HepG2 (cell line): ENCODE results near the gene WNT7B. TPM values are rescaled to one million over a fixed set of nuclear protein-coding genes. Genes with fewer than 3 reads are reported as not detected.

ENCODE experiments used
- GATAD2A ChIP-seq: IDR thresholded peaks from 2 replicates; pipeline ENCODE4 v1.6.1; 2016
- HNRNPLL ChIP-seq: fragments of 200-400 bp; formaldehyde crosslinking; IDR thresholded peaks from 2 replicates; pipeline ENCODE4 v1.6.1; 2017; ENCODE audit warnings: mild to moderate bottlenecking, low read depth, low read length; ENCODE audit not compliant: poor library complexity, severe bottlenecking
- HOXD1 ChIP-seq: sonication (generic); formaldehyde crosslinking; IDR thresholded peaks from 2 replicates; pipeline ENCODE4 v1.5.0; 2020; ENCODE audit warnings: missing genetic modification reagents
- KDM3A ChIP-seq: IDR thresholded peaks from 2 replicates; pipeline ENCODE4 v1.6.1; 2018; ENCODE audit warnings: low read depth, missing compliant biosample characterization
- MXI1 ChIP-seq: IDR thresholded peaks from 3 replicates; pipeline ENCODE4 v1.6.1; 2012; ENCODE audit warnings: low read depth, low read length, inconsistent platforms, borderline replicate concordance
- NCOA2 ChIP-seq: sonication (generic); formaldehyde crosslinking; IDR thresholded peaks from 2 replicates; pipeline ENCODE4 v1.8.0; 2022; ENCODE audit warnings: inconsistent platforms
- NR2F1 ChIP-seq, 2 experiments: fragments of 450-650 bp in 1 of 2; formaldehyde crosslinking in 1 of 2; IDR thresholded peaks; 2 replicates each; pipeline versions ENCODE4 v1.5.0 to v1.6.1; 2016 to 2020; ENCODE audit warnings: mild to moderate bottlenecking in 1 of 2, missing compliant biosample characterization in 1 of 2, missing genetic modification reagents in 1 of 2, moderate library complexity in 1 of 2
- PHF8 ChIP-seq: sonication (generic); formaldehyde crosslinking; IDR thresholded peaks from 2 replicates; pipeline ENCODE4 v1.5.0; 2020; ENCODE audit warnings: missing genetic modification reagents
- SAP130 ChIP-seq: IDR thresholded peaks from 2 replicates; pipeline ENCODE4 v1.6.1; 2016; ENCODE audit warnings: low read depth
- SKI ChIP-seq: fragments of 450-650 bp; IDR thresholded peaks from one replicate; pipeline ENCODE4 v1.6.1; 2018; ENCODE audit warnings: mild to moderate bottlenecking; ENCODE audit not compliant: partially characterized antibody
- TCF7 ChIP-seq: sonication (generic); IDR thresholded peaks from 2 replicates; pipeline ENCODE4 v1.6.1; 2016; ENCODE audit warnings: antibody characterized with exemption, low read depth
- ZNF713 ChIP-seq: sonication (generic); formaldehyde crosslinking; IDR thresholded peaks from 2 replicates; pipeline ENCODE4 v1.4.0; 2020; ENCODE audit warnings: mild to moderate bottlenecking, missing genetic modification reagents
- ZNF782 ChIP-seq: sonication (generic); formaldehyde crosslinking; IDR thresholded peaks from 2 replicates; pipeline ENCODE4 v1.4.0; 2020; ENCODE audit warnings: missing genetic modification reagents, mild to moderate bottlenecking, borderline replicate concordance
- ZNF850 ChIP-seq: sonication (generic); formaldehyde crosslinking; conservative IDR thresholded peaks from 2 replicates; pipeline ENCODE4 v1.9.0; 2021; ENCODE audit warnings: mild to moderate bottlenecking, missing genetic modification reagents
- polyA plus RNA-seq, 8 experiments: library from polyadenylated mRNA; depleted of rRNA in 3 of 8; stranded (reverse) in 7 of 8; unstranded in 1 of 8; fragments of >200 nt; fragmentation: Illumina TruSeq in 4 of 8; extraction: Trizol in 4 of 8; gene quantifications; 2 replicates each; pipeline versions ENCODE4 v1.2.1 to v1.2.3, GENCODE V29; 2011 to 2016; ENCODE audit warnings: low read depth in 4 of 8, missing spikeins in 1 of 8, mixed read lengths in 1 of 8; ENCODE audit not compliant: insufficient read depth in 1 of 8
- total RNA-seq, 5 experiments: library from RNA; depleted of rRNA; stranded (reverse); fragments of >200 nt; fragmentation: Illumina TruSeq; extraction: Trizol; gene quantifications; 2 replicates each; pipeline ENCODE4 v1.2.3, GENCODE V29; 2016; ENCODE audit warnings: low read depth in 1 of 5
- TF ChIP-seq, protein P1 (sequence below): sonication (generic); formaldehyde crosslinking; IDR thresholded peaks from 2 replicates; pipeline ENCODE4 v1.8.0; 2022; ENCODE audit warnings: mild to moderate bottlenecking, missing genetic modification reagents
- TF ChIP-seq, protein P2 (sequence below): sonication (generic); formaldehyde crosslinking; IDR thresholded peaks from 2 replicates; pipeline ENCODE4 v1.5.1; 2020; ENCODE audit warnings: mild to moderate bottlenecking, missing genetic modification reagents, borderline replicate concordance
- TF ChIP-seq, protein P3 (sequence below): sonication (generic); formaldehyde crosslinking; IDR thresholded peaks from 2 replicates; pipeline ENCODE4 v1.8.1; 2022; ENCODE audit warnings: mild to moderate bottlenecking, missing genetic modification reagents
- TF ChIP-seq, protein P4 (sequence below): sonication (generic); formaldehyde crosslinking; IDR thresholded peaks from 2 replicates; pipeline ENCODE4 v1.4.0; 2020; ENCODE audit warnings: missing genetic modification reagents, borderline replicate concordance
- TF ChIP-seq, protein P5 (sequence below): sonication (generic); formaldehyde crosslinking; IDR thresholded peaks from 2 replicates; pipeline ENCODE4 v1.8.1; 2023; ENCODE audit warnings: mild to moderate bottlenecking, missing genetic modification reagents
- TF ChIP-seq, protein P6 (sequence below): sonication (generic); formaldehyde crosslinking; IDR thresholded peaks from 2 replicates; pipeline ENCODE4 v1.4.0; 2020; ENCODE audit warnings: missing genetic modification reagents

WNT7B gene
- total and polyA plus RNA-seq, 2 of the 13 experiments (the other 11 are each of a cell fraction or from before 2014, with no cell fraction given): 0.09 TPM; not detected in 1

DNA sequence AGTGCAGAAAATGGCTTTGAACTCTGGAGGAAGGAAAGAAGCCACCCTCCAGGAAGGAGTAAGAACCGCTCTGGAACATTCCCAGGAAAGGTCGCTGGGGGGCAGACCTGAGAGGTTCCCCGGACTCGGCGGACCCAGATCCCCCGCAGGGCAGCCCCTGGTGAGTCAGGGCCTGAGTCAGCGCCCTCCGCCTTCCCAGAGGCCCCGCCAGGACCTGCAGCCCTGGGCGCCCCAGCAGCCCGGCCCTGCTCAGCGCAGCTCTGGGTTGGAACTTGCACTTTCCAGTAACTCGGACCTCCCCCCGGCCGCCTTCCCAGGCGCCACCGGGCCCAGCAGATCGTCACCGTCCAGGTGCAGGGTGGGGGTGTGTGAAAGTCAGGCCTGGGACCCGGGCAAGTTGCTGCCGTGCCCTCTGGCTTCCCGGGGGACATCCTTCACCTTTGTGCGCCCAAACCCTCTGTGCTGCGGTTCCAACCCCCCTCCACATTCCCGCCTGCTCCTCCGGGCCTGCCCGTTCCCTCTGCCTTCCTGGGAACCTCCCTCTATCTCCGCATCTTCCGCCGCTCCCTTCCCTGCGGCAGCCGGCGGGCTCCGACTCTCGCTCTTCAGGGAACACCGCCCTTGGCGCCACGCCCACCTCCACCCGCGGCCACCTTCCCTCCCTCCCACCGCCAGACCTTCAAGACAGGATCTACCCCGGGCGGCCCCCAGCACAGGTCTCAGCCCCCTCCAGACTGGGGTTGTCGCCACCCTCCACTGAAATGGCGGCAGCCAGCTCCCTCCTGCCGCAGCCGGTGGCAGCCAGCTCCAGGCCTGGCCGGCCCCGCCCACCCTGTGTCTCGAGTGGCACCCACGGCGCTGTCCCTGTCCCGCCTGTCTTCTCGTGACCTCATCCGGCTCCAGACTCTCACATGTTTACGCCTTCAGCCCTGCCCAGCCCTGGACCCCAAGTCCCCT is 36.8 kb upstream of the WNT7B start (continued):
- TF ChIP-seq MXI1: peak; percentile 48; the same call in 2 of the 3 replicates
- TF ChIP-seq NR2F1 (CRISPR knock-in tag; IDR thresholded peaks at IDR 0.05): 0 out of 4 replicates have a peak, but pooled peaks have one; percentile 5 to 49
- peak; percentile 37; the same call in 1 of the 2 replicates for TF ChIP-seq HOXD1
- peak; percentile 64 for TF ChIP-seq SKI
- TF ChIP-seq, protein P1, sequence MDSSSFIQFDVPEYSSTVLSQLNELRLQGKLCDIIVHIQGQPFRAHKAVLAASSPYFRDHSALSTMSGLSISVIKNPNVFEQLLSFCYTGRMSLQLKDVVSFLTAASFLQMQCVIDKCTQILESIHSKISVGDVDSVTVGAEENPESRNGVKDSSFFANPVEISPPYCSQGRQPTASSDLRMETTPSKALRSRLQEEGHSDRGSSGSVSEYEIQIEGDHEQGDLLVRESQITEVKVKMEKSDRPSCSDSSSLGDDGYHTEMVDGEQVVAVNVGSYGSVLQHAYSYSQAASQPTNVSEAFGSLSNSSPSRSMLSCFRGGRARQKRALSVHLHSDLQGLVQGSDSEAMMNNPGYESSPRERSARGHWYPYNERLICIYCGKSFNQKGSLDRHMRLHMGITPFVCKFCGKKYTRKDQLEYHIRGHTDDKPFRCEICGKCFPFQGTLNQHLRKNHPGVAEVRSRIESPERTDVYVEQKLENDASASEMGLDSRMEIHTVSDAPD (CRISPR knock-in tag): no peak
- TF ChIP-seq, protein P2, sequence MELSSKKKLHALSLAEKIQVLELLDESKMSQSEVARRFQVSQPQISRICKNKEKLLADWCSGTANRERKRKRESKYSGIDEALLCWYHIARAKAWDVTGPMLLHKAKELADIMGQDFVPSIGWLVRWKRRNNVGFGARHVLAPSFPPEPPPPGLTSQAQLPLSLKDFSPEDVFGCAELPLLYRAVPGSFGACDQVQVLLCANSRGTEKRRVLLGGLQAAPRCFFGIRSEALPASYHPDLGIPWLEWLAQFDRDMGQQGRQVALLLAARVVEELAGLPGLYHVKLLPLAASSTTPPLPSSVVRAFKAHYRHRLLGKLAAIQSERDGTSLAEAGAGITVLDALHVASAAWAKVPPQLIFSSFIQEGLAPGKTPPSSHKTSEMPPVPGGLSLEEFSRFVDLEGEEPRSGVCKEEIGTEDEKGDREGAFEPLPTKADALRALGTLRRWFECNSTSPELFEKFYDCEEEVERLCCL: no peak
- TF ChIP-seq, protein P3, sequence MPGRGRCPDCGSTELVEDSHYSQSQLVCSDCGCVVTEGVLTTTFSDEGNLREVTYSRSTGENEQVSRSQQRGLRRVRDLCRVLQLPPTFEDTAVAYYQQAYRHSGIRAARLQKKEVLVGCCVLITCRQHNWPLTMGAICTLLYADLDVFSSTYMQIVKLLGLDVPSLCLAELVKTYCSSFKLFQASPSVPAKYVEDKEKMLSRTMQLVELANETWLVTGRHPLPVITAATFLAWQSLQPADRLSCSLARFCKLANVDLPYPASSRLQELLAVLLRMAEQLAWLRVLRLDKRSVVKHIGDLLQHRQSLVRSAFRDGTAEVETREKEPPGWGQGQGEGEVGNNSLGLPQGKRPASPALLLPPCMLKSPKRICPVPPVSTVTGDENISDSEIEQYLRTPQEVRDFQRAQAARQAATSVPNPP (CRISPR knock-in tag): no peak
- TF ChIP-seq, protein P4, sequence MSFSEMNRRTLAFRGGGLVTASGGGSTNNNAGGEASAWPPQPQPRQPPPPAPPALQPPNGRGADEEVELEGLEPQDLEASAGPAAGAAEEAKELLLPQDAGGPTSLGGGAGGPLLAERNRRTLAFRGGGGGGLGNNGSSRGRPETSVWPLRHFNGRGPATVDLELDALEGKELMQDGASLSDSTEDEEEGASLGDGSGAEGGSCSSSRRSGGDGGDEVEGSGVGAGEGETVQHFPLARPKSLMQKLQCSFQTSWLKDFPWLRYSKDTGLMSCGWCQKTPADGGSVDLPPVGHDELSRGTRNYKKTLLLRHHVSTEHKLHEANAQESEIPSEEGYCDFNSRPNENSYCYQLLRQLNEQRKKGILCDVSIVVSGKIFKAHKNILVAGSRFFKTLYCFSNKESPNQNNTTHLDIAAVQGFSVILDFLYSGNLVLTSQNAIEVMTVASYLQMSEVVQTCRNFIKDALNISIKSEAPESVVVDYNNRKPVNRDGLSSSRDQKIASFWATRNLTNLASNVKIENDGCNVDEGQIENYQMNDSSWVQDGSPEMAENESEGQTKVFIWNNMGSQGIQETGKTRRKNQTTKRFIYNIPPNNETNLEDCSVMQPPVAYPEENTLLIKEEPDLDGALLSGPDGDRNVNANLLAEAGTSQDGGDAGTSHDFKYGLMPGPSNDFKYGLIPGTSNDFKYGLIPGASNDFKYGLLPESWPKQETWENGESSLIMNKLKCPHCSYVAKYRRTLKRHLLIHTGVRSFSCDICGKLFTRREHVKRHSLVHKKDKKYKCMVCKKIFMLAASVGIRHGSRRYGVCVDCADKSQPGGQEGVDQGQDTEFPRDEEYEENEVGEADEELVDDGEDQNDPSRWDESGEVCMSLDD (CRISPR knock-in tag): 0 out of 2 replicates have a peak, but pooled peaks have one; percentile 31
- TF ChIP-seq ZNF850 (CRISPR knock-in tag): no peak
- no peak for TF ChIP-seq ZNF713
- peak; percentile 84 for TF ChIP-seq PHF8 (CRISPR knock-in tag)
- TF ChIP-seq, protein P5, sequence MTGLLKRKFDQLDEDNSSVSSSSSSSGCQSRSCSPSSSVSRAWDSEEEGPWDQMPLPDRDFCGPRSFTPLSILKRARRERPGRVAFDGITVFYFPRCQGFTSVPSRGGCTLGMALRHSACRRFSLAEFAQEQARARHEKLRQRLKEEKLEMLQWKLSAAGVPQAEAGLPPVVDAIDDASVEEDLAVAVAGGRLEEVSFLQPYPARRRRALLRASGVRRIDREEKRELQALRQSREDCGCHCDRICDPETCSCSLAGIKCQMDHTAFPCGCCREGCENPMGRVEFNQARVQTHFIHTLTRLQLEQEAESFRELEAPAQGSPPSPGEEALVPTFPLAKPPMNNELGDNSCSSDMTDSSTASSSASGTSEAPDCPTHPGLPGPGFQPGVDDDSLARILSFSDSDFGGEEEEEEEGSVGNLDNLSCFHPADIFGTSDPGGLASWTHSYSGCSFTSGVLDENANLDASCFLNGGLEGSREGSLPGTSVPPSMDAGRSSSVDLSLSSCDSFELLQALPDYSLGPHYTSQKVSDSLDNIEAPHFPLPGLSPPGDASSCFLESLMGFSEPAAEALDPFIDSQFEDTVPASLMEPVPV (CRISPR knock-in tag): no peak
- TF ChIP-seq, protein P6, sequence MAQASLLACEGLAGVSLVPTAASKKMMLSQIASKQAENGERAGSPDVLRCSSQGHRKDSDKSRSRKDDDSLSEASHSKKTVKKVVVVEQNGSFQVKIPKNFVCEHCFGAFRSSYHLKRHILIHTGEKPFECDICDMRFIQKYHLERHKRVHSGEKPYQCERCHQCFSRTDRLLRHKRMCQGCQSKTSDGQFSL (CRISPR knock-in tag): peak; percentile 78; the same call in 1 of the 2 replicates
- peak; percentile 86 for TF ChIP-seq HNRNPLL
- 0 out of 2 replicates have a peak, but pooled peaks have one; percentile 0 for TF ChIP-seq KDM3A (CRISPR knock-in tag)
- 0 out of 2 replicates have a peak, but pooled peaks have one; percentile 26 for TF ChIP-seq ZNF782 (CRISPR knock-in tag)
- peak; percentile 78 for TF ChIP-seq SAP130 (CRISPR knock-in tag)
- peak; percentile 52 for TF ChIP-seq GATAD2A (CRISPR knock-in tag)
- no peak for TF ChIP-seq NCOA2 (CRISPR knock-in tag)
- TF ChIP-seq TCF7: no peak
